HG02884 (cell line): Measurements from ENCODE around the gene FGF2.
"Not testable (repeated sequence)": the region's sequence is repeated elsewhere in the genome, so short reads cannot be mapped to it uniquely, and the experiment has no call there.

Experiments
- ATAC-seq: cut with Tn5 transposase; IDR thresholded peaks from one replicate; pipeline ENCODE4 v1.9.1; 2021; ENCODE audit warnings: mild to moderate bottlenecking, moderate library complexity; ENCODE audit not compliant: unreplicated experiment

FGF2 gene

DNA sequence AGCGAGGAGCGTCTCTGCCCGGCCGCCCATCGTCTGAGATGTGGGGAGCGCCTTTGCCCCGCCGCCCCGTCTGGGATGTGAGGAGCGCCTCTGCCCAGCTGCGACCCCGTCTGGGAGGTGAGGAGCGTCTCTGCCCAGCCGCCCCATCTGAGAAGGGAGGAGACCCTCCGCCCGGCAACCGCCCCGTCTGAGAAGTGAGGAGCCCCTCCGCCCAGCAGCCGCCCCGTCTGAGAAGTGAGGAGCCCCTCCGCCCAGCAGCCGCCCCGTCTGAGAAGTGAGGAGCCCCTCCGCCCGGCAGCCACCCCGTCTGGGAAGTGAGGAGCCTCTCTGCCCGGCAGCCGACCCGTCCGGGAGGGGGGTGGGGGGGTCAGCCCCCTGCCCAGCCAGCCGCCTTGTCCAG is 14.8 kb upstream of the FGF2 start:
- ATAC-seq = not testable (repeated sequence)

DNA sequence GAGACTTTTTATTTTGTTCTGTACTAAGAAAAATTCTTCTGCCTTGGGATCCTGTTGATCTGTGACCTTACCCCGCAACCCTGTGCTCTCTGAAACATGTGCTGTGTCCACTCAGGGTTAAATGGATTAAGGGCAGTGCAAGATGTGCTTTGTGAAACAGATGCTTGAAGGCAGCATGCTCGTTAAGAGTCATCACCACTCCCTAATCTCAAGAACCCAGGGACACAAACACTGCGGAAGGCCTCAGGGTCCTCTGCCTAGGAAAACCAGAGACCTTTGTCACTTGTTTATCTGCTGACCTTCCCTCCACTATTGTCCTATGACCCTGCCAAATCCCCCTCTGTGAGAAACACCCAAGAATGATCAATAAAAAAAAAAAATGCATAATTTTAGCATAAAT is 13.8 kb upstream of the FGF2 start:
- not testable (repeated sequence) for ATAC-seq

DNA sequence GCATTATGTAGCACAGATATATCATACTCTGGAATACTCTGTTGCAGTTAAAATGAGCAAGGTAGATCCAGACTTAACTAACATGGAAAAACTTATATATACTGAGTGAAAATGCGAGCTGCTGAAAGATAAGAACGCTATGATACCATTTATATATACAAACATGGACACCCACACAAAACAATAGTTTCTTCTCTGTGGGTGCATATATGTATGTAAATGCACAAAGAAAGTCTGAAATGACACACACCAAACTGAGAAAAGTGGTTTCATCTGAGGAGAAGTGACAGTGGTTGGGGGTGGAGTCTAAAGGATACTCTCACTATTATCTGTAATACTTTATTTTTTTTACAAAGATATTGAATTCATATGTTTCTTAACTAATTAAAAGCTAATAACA is 12.2 kb upstream of the FGF2 start:
- peak; percentile 100 for ATAC-seq

DNA sequence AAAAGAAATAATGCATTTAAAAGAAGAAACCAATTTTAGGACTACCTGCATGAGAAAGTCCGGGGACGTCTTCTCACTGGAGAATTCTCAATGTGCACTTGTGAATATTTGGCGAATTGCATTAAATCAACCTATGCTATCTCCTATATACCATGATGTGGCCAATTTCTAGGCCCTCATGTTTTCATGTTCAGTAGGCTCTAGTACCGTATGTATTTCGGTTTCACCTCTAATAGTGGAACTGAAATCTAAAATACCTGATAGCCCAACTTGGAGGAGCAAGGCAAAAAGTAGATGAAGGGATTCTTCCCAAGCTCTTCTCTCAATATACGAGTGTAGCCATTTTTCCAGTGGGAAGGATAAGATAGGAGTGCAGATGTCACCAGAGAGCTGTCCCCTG is 11.4 kb upstream of the FGF2 start:
- ATAC-seq = no peak

DNA sequence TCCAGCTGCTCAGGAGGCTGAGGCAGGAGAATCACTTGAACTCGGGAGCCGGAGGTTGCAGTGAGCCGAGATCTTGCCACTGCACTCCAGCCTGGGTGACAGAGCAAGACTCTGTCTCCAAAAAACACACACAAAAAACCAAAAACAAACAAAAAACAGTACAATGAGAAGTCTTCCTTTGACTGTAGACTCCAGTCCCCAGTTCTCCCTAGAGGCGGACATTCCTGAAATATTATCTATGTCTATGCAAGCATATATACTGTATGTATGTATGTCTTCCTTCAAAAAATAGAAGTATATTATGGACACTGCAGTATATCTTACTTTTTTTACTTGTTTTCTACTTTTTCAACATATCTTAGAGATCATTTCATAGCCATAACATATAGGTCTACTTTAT is 10.2 kb upstream of the FGF2 start:
- no peak for ATAC-seq

DNA sequence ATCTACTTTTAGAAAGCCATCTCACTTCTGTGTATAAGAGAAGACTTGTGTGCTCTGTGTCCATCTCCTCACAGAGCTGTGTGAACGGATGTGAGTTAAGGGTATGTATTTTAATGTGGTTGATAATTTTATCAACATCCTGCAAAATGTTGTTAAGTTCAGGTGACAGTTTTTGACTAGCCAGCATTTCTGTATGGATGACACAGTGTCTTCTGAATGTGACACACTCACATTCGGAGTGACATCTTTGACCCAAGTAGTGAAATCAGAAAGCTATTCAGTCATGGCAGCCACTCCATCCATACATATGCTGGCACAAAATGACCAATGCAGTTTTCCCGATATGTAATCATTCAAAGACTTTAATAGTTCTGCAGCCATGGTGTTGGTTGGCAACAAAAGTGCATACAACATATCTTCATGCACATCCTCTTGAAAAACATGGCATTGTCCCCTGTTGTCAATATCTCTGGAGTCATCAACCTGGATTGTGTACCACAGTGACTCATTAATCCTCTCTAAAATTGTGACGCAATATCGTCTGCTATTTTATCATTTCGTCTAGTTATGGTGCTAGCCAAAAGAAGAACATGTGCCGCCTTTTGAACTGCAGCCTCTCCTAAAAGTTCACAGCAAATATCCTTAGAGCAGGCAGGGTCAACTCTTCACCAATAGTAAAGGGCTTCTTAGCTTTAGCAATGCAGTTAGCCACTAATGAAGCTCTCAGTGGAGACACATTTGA is 6.8 kb upstream of the FGF2 start:
- no peak for ATAC-seq

DNA sequence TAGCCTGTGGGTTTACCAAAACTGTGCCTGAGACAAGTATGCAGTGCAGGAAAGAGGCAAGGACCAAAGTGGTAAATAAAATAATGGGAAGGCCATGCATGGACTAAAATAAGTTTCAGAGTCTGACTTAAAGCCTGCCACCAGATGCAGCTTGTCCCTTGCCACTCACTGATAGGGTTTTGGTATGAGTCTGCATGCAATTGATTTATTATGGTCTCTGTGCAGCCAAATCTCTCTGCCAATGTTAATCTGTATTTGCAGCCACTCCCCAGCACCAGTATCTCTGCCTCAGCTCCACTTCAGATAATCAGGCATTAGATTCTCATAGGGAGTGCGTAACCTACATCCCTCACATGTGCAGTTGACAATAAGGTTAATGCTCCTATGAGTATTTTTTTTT is 5.5 kb upstream of the FGF2 start:
- ATAC-seq = no peak

DNA sequence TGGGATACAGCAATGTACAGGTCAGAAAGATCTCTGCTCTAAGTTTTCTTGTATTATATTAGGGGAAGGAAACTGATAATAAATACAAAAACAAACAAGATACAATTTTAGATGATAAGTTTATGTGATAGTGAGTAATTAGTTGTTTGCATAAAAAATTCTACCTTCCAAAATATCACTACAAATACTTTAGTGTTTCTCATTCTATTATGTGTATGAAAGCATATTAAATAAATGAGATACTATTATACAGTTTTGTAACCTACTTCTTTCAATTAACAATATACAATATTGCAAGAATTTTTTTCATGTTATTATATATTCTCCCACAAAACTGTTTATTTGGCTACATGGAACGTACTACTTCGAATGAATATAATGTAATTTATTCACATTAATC is 4.2 kb upstream of the FGF2 start:
- ATAC-seq = no peak

DNA sequence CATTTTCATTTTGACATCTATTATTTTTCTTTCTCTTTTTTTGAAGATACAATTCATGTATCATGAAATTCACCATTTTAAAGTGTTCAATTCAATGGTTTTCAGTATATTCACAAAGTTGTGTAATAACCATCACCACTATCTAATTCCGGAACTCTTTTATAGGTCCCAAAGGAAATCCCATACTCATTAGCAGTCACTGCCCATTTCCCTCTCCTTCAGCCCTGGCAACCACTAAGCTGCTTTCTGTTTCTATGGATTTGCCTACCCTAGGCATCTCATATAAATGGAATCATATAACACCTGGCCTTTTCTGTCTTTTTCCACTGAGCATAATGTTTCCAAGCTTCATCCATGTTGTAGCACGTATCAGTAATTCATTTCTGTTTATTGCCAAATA is 3.2 kb upstream of the FGF2 start:
- no peak for ATAC-seq

DNA sequence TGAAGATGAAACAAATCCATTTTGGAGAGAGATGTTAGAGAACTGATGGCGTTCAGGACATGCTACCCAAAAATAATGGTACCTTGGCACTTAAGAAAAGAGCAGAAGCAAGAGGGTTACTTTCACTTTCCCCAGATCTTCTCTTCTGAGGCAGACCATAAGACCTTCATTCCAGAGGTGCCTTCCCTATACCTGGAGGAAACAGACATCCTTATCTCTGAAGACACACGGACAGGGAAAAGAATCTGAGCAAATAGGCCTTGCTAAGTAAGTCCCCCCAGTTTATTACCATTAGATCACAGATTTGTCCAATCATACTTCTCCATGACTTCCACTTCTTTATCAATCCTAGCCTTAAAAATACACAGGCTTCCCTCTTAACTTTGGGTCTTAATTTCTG is 2.0 kb upstream of the FGF2 start:
- ATAC-seq = no peak

DNA sequence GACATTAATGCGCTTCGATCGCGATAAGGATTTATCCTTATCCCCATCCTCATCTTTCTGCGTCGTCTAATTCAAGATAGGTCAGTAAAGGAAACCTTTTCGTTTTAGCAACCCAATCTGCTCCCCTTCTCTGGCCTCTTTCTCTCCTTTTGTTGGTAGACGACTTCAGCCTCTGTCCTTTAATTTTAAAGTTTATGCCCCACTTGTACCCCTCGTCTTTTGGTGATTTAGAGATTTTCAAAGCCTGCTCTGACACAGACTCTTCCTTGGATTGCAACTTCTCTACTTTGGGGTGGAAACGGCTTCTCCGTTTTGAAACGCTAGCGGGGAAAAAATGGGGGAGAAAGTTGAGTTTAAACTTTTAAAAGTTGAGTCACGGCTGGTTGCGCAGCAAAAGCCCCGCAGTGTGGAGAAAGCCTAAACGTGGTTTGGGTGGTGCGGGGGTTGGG is 528 bp upstream of the FGF2 start:
- ATAC-seq = no peak

DNA sequence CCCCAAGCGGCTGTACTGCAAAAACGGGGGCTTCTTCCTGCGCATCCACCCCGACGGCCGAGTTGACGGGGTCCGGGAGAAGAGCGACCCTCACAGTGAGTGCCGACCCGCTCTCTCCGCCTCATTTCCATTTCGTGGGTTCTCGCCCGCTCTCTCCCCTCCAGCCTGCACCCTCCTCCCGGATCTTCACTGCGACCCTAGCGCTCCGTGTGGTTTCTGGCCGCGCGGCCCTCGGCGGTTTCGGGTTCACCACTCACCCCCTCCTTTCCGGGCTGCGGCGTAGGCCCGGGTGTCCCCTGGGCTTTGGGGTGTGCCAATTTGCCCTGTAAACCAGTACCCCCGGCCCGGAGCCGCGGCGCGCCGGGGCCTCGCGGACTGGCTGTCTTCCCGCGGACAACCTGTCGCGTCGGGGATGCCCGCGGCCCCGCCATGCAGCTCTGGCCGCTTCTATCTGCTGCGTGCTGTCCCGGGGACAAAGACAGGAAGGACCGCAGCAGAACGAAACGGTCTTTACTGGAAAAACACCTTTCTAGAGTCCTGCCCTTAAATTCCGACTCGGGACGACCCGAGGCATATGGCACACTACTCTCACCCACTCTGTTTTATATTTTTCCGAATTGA is 737 bp downstream of the FGF2 start:
- ATAC-seq = peak; percentile 34

DNA sequence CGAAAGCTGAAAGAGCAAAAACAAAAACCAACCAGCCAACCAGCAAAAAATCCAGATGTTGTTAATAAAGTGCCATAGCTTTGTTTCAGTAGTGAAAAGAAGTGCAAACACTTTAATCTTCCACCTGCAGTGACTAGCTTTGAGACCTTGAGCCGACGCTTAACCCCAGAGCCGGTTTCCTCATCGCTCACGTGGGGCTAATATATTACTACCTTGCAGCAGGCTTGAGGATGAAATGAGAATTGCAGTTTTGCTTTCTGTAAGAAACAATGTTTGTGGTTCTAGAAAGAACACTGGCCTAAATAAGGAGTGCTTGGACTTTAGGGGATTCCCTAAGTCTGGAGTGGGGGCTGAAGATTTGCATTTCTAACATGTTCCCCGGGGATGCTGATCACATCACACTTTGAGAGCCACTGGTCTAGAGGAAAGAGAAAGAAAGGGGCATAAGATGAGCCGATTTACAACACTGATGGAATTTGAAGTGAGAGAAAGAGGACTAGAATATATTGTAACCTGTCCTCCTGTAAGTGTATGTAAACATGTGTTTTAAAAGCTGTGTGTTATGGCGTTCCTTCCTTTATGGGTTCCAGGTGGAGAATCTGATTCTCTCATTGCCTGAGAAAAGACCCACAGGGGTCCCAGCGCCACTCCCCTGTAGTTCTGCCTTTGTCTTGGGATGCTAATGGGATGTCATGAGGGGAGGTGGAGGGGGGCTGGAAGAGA is 1.4 kb downstream of the FGF2 start:
- ATAC-seq = peak; percentile 86

DNA sequence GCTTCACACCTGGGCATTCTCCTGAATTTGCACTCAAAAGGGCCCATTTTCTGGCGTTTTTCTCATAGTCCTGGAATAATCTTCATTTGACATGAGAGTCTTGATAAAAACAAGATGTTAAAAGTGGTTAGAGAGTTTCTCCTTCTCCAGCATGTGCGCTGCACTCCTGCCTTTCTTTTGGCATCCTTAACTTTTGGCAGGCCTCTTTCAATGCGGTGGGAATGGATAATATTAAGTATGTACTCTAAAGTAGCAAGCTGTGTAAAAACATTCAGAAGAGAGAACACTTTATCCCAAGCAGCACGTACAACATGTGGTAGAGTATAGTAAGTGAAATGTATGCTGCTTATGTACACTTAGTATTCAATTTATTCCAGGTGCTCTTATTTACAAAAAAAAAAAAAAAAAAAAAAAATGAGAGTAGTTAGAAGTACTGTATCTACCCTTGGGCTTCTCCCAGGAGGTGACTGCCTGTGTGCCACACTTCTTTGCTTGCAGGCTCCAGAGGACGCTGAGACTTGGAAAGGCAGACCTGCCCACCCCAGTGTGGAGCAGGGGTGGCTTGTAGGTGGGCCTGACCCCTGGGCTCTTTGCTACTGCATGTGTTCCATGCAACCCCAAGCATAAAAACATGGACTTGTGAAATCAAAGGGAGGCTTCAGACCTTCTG is 3.9 kb downstream of the FGF2 start:
- ATAC-seq = no peak

DNA sequence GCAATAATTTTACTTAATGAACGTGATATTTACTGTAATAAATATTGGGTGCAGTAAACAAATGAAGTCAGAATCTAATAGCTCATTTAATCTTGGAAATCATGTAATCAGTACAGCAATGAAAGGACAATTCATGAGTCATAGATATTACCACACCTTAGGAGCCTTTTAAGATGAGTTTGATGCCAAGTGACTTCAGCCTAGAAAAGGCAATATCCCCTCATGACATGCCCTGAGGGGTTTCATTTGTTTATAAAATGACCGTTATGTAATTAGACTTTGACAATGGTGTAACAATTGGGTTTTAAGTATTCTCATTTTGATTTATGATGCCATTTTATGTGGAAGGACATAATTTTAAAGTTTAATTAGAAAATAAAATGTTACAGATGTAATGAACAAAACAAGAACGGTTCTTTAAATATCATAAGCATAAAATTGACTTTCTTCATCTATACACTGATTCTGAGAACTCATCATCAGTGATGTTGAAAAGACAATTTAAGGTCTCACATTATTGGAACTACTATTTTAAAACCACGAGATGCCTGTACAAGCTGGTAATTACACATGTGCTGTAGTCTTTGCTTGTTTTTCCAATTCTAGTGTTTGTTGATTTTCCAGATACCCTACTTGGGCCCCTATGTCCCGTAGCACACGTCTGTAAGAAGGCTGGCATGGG is 5.0 kb downstream of the FGF2 start:
- no peak for ATAC-seq

DNA sequence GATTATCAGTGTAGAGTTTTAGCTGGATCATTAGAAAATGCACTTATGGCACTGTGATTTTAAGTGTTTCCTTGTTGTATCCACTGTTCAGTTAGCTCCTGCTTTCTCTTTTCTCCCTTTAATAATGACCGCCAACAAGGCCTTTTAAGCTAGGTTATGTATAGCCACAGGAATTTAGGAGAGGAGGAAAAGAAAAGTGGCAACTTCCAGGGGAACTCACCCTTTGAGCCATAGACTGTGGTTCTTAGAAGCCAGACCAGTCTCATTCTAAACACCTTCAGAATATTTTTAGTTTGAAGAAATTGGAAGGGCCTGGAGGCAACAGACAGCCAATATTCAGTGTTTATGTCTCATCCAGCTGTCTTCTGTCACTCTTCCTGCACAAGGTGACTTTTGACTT is 6.1 kb downstream of the FGF2 start:
- no peak for ATAC-seq

DNA sequence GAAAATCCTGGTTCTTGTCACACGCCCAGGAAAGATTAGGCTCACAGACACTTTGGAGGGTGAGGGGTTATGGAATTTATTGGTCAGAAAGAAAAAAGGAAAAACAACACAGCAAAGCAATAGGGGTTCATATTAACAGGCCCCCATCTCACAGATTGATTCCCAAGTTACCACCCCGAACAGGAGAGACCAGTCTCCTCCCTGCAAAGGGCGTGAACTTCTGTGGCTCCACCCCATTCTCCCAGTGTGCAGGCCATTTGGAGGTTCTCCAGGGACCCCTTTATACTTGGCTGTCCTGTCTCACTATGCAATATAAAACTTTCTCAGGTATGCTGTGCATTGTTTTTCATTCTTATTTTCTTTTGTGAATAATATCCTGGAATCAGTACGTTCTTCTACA is 7.4 kb downstream of the FGF2 start:
- no peak for ATAC-seq

DNA sequence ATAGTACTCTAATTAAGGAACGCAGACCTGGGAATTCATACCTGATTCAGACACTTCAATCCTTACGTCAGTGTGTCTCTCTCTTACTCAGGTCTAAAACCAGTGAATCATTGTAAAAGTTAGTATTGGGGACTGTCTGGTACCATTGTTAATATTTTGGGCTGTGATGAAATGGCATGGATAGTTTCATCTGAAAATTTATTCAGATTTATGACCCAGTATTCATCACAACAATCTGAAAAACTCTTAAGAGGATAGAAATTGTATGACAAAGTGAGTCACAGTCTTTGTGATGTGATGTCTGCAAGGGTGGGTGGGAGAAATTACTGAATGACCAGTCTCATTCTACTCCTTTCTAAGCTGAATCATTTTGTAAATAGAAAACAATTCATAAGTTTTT is 10.3 kb downstream of the FGF2 start:
- no peak for ATAC-seq

DNA sequence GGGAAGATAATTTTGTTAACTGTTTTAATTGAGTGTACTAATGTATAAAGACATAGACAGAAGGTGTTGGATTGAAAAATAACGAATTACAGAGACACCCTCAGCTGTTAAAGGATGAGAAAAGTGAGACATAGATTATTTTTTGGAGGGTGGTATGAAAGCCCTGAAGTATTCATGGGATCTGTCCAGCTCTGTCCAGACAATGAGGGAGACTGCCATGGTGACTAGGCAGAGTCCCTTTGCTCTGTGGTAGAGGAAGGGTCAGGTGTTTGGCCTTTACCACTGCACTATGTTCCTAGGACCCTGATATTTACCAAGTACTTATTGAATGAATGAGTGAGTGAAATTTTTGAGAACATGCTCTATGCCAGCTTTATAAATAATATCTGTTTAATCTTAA is 11.4 kb downstream of the FGF2 start:
- ATAC-seq = no peak

DNA sequence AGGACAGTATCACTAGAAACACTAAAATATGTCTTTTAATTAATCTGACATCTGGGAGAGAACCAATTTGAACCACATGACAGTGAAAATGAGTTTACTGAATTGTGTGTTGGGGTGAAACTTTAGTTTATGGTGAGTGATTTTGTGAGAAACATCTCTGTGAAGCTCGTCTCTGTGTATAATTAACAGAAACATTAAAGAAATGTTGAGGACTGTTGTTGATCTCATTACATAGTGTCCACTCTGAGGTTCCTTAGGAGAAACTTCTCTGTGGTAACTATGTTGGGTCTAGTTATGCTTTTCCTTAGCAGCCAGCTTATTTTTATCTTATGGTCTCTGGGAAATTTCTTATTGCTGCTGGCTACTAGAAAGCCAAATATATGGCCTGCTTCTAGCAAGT is 15.8 kb downstream of the FGF2 start:
- no peak for ATAC-seq

DNA sequence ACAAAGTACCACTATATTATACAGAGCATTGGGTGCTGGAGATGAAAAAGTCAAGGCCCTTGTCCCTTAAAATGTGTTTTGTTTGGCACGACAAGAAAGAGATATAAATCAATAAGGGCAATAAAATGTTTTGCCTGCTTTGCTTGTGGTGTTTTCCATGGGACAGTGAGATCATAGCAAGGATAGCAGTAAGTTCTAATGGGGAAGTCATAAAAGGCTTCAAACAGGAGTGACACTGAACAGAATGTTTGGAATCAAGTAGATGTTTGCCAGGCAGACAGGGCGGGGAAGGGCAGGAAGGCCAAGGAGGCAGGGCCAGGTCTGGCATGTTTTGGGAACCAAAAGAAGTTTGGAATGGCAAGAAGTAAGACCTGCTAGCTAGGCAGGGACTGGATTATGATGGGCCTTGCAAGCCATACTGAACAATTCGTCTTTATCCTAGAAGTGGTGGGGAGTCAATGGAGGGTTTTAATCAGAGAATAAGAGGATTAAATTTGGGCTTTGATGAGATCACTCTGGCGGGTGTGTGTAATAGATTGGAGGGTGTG is 16.4 kb downstream of the FGF2 start:
- no peak for ATAC-seq
